ENCODE data around the gene POLG2.

DNA sequence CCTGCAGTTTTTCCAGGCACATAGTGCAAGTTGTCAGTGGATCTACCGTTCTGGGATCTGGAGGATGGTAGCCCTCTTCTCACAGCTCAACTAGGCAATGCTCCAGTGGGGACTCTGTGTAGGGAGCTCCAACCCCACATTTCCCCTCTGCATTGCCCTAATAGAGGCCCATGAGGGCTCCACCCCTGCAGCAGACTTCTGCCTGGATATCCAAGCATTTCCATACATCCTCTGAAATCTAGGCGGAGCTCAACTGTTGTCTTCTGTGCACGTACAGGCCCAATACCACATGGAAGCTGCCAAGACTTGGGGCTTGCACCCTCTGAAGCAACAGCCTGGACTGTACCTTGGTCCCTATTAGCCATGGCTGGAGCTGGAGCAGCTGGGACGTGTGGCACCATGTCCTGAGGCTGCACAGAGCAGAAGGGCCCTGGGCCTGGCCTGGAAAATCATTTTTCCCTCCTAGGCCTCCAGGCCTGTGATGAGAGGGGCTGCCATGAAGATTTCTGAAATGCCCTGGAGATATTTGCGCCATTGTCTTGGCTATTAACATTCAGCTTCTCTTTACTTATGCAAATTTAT, 58.8 kb downstream of the POLG2 start:
- no peak for TF ChIP-seq POLR2A (IDR thresholded peaks at IDR 0.05)
- TF ChIP-seq, protein P1, sequence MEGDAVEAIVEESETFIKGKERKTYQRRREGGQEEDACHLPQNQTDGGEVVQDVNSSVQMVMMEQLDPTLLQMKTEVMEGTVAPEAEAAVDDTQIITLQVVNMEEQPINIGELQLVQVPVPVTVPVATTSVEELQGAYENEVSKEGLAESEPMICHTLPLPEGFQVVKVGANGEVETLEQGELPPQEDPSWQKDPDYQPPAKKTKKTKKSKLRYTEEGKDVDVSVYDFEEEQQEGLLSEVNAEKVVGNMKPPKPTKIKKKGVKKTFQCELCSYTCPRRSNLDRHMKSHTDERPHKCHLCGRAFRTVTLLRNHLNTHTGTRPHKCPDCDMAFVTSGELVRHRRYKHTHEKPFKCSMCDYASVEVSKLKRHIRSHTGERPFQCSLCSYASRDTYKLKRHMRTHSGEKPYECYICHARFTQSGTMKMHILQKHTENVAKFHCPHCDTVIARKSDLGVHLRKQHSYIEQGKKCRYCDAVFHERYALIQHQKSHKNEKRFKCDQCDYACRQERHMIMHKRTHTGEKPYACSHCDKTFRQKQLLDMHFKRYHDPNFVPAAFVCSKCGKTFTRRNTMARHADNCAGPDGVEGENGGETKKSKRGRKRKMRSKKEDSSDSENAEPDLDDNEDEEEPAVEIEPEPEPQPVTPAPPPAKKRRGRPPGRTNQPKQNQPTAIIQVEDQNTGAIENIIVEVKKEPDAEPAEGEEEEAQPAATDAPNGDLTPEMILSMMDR (IDR thresholded peaks at IDR 0.05 in 4 of 5, conservative IDR thresholded peaks at IDR 0.05 in 1 of 5), result no peak

Data from gastrocnemius medialis (tissue), 4 donors.